Astrocyte (in vitro differentiated cells and primary cell): ENCODE measurements around the gene CHFR. TPM values are rescaled to one million over a fixed set of nuclear protein-coding genes. Genes with fewer than 3 reads are reported as not detected.
"Not testable (repeated sequence)": the region's sequence is repeated elsewhere in the genome, so short reads cannot be mapped to it uniquely, and the experiment has no call there.

Experiments
- DNase-seq: peaks from one replicate; pipeline ENCODE4 v3.0.0-alpha.2; 2010; ENCODE audit warnings: low read depth
- FAIRE-seq: peaks from 2 replicates; lab custom pipeline; 2011; peaks lifted over from hg19 to GRCh38; lab: Jason Lieb, UNC
- H2AFZ ChIP-seq: 2 replicates; pipeline ENCODE4 v1.6.0; 2012; ENCODE audit warnings: low read depth, low read length, inconsistent platforms
- H3K27ac ChIP-seq: 2 replicates; pipeline ENCODE4 v1.5.1; 2011; ENCODE audit warnings: low read depth, low read length, inconsistent platforms
- H3K27me3 ChIP-seq: 2 replicates; pipeline ENCODE4 v1.6.0; 2011; ENCODE audit warnings: low read length, inconsistent platforms; ENCODE audit not compliant: insufficient read depth
- H3K36me3 ChIP-seq: 2 replicates; pipeline ENCODE4 v1.5.1; 2011; ENCODE audit warnings: low read length, inconsistent platforms; ENCODE audit not compliant: insufficient read depth
- H3K4me1 ChIP-seq: 2 replicates; pipeline ENCODE4 v1.5.1; 2011; ENCODE audit warnings: low read length, inconsistent platforms; ENCODE audit not compliant: insufficient read depth
- H3K4me2 ChIP-seq: 2 replicates; pipeline ENCODE4 v1.6.0; 2012; ENCODE audit warnings: low read length, inconsistent platforms
- H3K4me3 ChIP-seq: 2 replicates; pipeline ENCODE4 v1.5.1; 2011; ENCODE audit warnings: low read depth, mild to moderate bottlenecking, low read length, inconsistent platforms; ENCODE audit not compliant: insufficient read depth
- H3K79me2 ChIP-seq: 2 replicates; pipeline ENCODE4 v1.6.0; 2012; ENCODE audit warnings: mild to moderate bottlenecking, low read length, inconsistent platforms; ENCODE audit not compliant: insufficient read depth
- H3K9ac ChIP-seq: 2 replicates; pipeline ENCODE4 v1.6.0; 2012; ENCODE audit warnings: mild to moderate bottlenecking, low read length, inconsistent platforms
- H3K9me3 ChIP-seq: 2 replicates; pipeline ENCODE4 v1.5.1; 2012; ENCODE audit warnings: low read depth, mild to moderate bottlenecking, low read length, inconsistent platforms; ENCODE audit not compliant: insufficient read depth
- H4K20me1 ChIP-seq: 2 replicates; pipeline ENCODE4 v1.6.0; 2012; ENCODE audit warnings: low read length, inconsistent platforms; ENCODE audit not compliant: insufficient read depth
- H3K27ac Mint-ChIP-seq: one replicate; pipeline ENCODE4 v1.8.0; 2021; ENCODE audit warnings: mild to moderate bottlenecking, mixed read lengths; ENCODE audit not compliant: unreplicated experiment
- H3K27me3 Mint-ChIP-seq: one replicate; pipeline ENCODE4 v1.8.0; 2021; ENCODE audit warnings: low read depth, mixed read lengths; ENCODE audit not compliant: unreplicated experiment
- H3K36me3 Mint-ChIP-seq: one replicate; pipeline ENCODE4 v1.8.0; 2021; ENCODE audit warnings: low read depth, mixed read lengths; ENCODE audit not compliant: unreplicated experiment
- H3K4me1 Mint-ChIP-seq: one replicate; pipeline ENCODE4 v1.8.0; 2021; ENCODE audit warnings: low read depth, mixed read lengths; ENCODE audit not compliant: unreplicated experiment
- H3K4me3 Mint-ChIP-seq: one replicate; pipeline ENCODE4 v1.8.0; 2021; ENCODE audit warnings: mild to moderate bottlenecking, moderate library complexity, mixed read lengths; ENCODE audit not compliant: unreplicated experiment
- H3K9me3 Mint-ChIP-seq: one replicate; pipeline ENCODE4 v1.8.0; 2021; ENCODE audit warnings: mild to moderate bottlenecking, mixed read lengths; ENCODE audit not compliant: unreplicated experiment
- CTCF ChIP-seq: IDR thresholded peaks from 2 replicates; pipeline ENCODE4 v1.5.1; 2011; ENCODE audit warnings: low read depth, mild to moderate bottlenecking, inconsistent platforms, low read length, moderate library complexity; ENCODE audit not compliant: insufficient read depth
- EZH2 ChIP-seq: IDR thresholded peaks from 2 replicates; pipeline ENCODE4 v1.6.1; 2012; ENCODE audit warnings: mild to moderate bottlenecking, low read length, inconsistent platforms; ENCODE audit not compliant: insufficient read depth
- total RNA-seq: library from RNA; stranded (reverse); gene quantifications from 2 replicates; pipeline ENCODE4 v1.2.1, GENCODE V29; 2021

Gene CHFR
- total RNA-seq, 1 donor from 2014 or later: 66.6 TPM

- H2AFZ ChIP-seq: no peak overlapping the region
- H4K20me1 ChIP-seq: no peaks in the 10 kb centered on the region
- no peak for DNase-seq
- no peak overlapping the region for H3K4me2 ChIP-seq
- H3K4me3 ChIP-seq: no peak overlapping the region
- TF ChIP-seq EZH2 (no peak), CTCF (no peak)
- Mint-ChIP-seq H3K27me3 (no peaks in the 10 kb centered on the region), H3K9me3 (peaks cover 78% of the 10 kb centered on the region), H3K4me3 (no peak overlapping the region), H3K36me3 (peaks cover 49% of the 10 kb centered on the region), H3K4me1 (no peaks in the 10 kb centered on the region), H3K27ac (no peak overlapping the region)
- FAIRE-seq: no peak
- H3K36me3 ChIP-seq: no peaks in the 10 kb centered on the region
- no peaks in the 10 kb centered on the region for H3K4me1 ChIP-seq
- H3K79me2 ChIP-seq: no peaks in the 10 kb centered on the region
- peaks cover 34% of the 10 kb centered on the region for H3K9me3 ChIP-seq
- no peak overlapping the region for H3K27ac ChIP-seq
- no peak overlapping the region for H3K9ac ChIP-seq
- no peaks in the 10 kb centered on the region for H3K27me3 ChIP-seq
Observed at GRCh38 chr12:132918680-132919079, 31.3 kb upstream of the CHFR start.

GRCh38 chr12:132909030-132909368 lies 21.6 kb upstream of the CHFR start:
- H4K20me1 ChIP-seq: no peaks in the 10 kb centered on the region
- no peak overlapping the region for H3K27ac Mint-ChIP-seq
- H3K36me3 Mint-ChIP-seq: peaks cover 5% of the 10 kb centered on the region
- peaks cover 30% of the 10 kb centered on the region for H3K9me3 Mint-ChIP-seq
- no peaks in the 10 kb centered on the region for H3K4me1 Mint-ChIP-seq
- peak overlapping the region; percentile 17 for H3K27ac ChIP-seq
- H3K36me3 ChIP-seq: no peaks in the 10 kb centered on the region
- peak overlapping the region; percentile 65 for H3K4me3 ChIP-seq
- H2AFZ ChIP-seq: peak overlapping the region; percentile 95
- no peaks in the 10 kb centered on the region for H3K27me3 ChIP-seq
- H3K27me3 Mint-ChIP-seq: no peaks in the 10 kb centered on the region
- TF ChIP-seq CTCF (no peak), EZH2 (no peak)
- H3K4me3 Mint-ChIP-seq: peak overlapping the region; percentile 86
- H3K9me3 ChIP-seq: peaks cover 13% of the 10 kb centered on the region
- no peak for DNase-seq
- peak overlapping the region; percentile 82 for H3K9ac ChIP-seq
- H3K4me1 ChIP-seq: peaks cover 4% of the 10 kb centered on the region
- FAIRE-seq: no peak
- H3K4me2 ChIP-seq: peak overlapping the region; percentile 91
- H3K79me2 ChIP-seq: no peaks in the 10 kb centered on the region

- Histone ChIP-seq H3K27me3 (no peaks in the 10 kb centered on the region), H3K4me2 (peak overlapping the region; percentile 91), H3K4me1 (peaks cover 4% of the 10 kb centered on the region), H3K36me3 (no peaks in the 10 kb centered on the region), H3K27ac (peak overlapping the region; percentile 17), H3K79me2 (no peaks in the 10 kb centered on the region), H3K9ac (peak overlapping the region; percentile 82), H3K4me3 (peak overlapping the region; percentile 65), H3K9me3 (peaks cover 7% of the 10 kb centered on the region), H4K20me1 (no peaks in the 10 kb centered on the region), H2AFZ (peak overlapping the region; percentile 95)
- no peaks in the 10 kb centered on the region for H3K27me3 Mint-ChIP-seq
- no peaks in the 10 kb centered on the region for H3K4me1 Mint-ChIP-seq
- peak; percentile 67 for FAIRE-seq
- H3K4me3 Mint-ChIP-seq: peak overlapping the region; percentile 86
- peaks cover 28% of the 10 kb centered on the region for H3K9me3 Mint-ChIP-seq
- H3K36me3 Mint-ChIP-seq: peaks cover 5% of the 10 kb centered on the region
- peak; percentile 97 for DNase-seq
- H3K27ac Mint-ChIP-seq: peak overlapping the region; percentile 72
- TF ChIP-seq CTCF: no peak
- no peak for TF ChIP-seq EZH2
Observed at GRCh38 chr12:132908145-132909029, 21.0 kb upstream of the CHFR start.

GRCh38 chr12:132907789-132908144 lies 20.4 kb upstream of the CHFR start:
- not testable (repeated sequence) for FAIRE-seq, H3K79me2 ChIP-seq, H3K9me3 ChIP-seq, H3K4me1 ChIP-seq, H3K27me3 Mint-ChIP-seq, DNase-seq, H4K20me1 ChIP-seq, H3K4me1 Mint-ChIP-seq, H3K36me3 Mint-ChIP-seq, H3K27ac Mint-ChIP-seq, H3K27ac ChIP-seq, H3K36me3 ChIP-seq, H3K27me3 ChIP-seq
- peak overlapping the region; percentile 95 for H2AFZ ChIP-seq
- H3K9ac ChIP-seq: peak overlapping the region; percentile 82
- Mint-ChIP-seq H3K9me3 (peaks cover 28% of the 10 kb centered on the region), H3K4me3 (peak overlapping the region; percentile 77)
- peak overlapping the region; percentile 91 for H3K4me2 ChIP-seq
- peak overlapping the region; percentile 65 for H3K4me3 ChIP-seq
